GM18502 (cell line): ENCODE results near the gene CTCF.

Experiments
- ATAC-seq: cut with Tn5 transposase; IDR thresholded peaks from one replicate; pipeline ENCODE4 v1.9.1; 2021; ENCODE audit warnings: mild to moderate bottlenecking; ENCODE audit not compliant: unreplicated experiment, poor library complexity

Gene CTCF

DNA sequence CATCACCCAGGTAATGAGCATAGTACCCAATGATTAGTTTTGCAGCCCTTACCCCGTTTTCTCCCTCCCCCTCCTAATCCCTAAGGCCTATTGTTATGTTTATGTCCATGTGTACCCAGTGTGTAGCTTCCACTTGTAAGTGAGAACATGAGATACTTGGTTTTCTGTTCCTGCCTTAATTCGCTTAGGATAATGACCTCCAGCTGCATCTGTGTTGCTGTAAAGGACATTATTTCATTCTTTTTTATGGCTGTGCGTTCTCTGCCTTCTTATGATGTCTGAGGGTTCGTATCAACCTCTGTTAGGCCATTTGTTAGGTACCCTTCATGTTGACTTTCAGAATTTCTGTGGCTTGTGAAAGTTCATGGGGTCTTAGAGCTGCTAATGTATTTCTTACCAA lies 31.0 kb downstream of the CTCF start:
- no peak for ATAC-seq

DNA sequence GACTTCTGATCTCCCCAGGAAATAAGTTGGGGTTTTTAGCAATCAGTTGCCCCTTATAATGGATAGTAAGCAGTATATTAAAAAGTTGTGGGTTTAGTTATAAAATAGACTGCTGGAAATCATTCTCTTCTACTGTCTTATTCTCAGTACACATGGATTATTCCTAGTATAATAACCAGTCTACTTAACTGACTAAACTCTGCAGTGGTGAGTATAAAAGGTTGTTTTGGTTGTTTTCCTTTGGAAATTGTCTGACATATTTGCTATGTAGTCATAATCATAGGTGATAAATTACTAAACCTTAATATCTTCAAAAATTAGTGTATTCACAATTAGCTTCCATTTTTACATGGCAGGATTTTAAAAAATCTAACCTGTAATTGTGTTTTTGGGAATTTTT lies 31.4 kb downstream of the CTCF start:
- no peak for ATAC-seq

DNA sequence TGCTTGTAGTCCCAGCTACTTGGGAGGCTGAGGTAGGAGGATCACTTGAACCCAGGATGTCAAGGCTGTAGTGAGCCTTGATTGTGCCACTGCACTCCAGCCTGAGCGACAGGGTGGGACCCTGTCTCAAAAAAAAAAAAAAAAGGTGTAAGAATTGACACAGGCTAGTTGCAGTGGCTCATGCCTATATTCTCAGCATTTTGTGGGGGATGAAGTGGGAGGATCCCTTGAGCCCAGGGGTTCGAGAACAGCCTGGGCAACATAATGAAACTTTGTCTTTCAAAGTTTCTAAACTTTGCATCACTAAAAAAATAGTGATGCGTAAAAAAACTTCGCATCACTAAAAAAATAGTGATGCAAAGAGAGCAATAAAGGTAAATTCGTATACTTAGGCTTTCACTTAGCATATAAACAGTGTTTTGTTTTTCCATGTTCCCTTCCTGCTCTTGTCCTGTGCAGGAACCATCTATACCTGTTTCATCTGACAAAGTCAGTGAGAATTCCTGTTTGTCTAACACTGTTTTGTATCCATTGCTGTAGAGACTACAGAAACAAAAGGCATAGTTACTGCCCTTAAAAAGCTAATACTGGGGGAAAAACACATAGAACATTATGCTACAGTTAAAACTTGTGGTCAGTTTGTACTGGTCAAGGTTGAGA lies 32.1 kb downstream of the CTCF start:
- no peak for ATAC-seq

DNA sequence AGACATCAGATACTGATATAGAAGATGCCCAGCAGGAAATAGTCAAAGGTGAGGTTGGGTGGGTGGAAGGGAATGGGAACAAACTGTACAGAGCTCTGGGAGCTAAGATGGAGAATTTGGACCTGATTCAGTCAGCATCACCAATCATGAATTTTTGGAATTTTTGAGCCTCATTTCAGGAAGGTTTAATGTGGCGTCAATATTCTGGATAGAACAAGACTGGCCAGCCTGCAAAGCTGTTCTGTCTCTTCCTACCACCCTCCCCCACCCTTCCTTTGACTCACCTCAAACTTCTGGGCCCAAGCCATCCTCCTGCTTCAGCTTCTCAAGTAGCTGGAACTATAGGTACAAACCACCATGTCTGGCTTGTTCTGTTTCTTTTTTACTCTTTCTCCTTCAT lies 32.6 kb downstream of the CTCF start:
- ATAC-seq = no peak

DNA sequence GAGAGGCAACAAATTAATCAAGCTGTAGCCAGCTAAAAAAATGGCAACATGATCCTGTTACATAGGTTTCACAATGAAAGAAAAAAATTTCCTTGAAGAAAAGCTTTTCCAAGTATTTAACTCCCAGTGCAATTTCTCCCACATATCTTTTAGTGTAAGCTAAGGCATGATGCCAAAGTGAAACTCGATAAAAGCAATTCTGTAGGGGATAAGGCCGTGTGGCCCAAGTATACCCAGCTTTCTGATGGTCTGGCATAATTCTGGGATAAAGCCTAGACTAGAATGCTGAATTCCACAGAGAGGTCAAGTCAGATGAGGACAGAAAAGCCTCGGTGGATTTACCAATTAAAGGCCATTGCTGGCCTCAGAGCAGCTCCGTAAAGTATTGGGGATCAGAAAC lies 36.2 kb downstream of the CTCF start:
- no peak for ATAC-seq

DNA sequence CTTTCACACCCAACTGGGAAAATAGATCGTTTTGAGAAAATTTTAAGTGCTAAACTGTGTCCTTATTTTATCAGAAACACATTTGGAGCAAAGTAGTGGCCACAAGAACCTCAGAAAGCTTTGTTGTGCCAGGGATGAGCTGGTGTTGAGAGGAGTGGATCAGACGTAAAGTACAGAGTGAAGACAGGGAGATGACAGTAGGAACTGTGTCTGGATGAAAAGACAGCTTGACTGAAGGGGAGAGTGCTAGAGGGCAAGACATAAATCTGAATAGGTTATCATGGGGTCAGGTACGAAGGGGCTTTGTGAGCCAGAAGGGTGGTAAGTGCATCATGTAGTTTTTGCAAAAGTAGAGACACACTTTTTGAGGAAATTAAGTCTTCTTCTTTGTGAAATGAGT lies 43.3 kb downstream of the CTCF start:
- no peak for ATAC-seq

DNA sequence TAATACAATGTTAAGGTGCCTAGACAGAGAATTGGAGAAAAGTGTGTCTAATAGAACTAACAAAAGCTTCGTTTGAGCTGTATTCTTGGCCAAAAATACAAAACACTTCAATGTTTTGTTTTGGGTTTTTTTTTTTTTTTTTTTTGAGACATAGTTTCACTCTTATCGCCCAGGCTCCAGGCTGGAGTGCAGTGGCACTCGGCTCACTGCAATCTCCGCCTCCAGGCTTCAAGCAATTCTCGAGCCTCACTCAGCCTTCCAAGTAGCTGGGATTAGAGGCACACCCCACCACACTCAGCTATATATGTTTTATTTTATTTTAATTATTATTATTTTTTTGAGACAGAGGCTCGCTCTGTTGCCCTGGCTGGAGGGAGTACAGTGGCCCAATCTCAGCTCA lies 44.3 kb downstream of the CTCF start:
- ATAC-seq = no peak

DNA sequence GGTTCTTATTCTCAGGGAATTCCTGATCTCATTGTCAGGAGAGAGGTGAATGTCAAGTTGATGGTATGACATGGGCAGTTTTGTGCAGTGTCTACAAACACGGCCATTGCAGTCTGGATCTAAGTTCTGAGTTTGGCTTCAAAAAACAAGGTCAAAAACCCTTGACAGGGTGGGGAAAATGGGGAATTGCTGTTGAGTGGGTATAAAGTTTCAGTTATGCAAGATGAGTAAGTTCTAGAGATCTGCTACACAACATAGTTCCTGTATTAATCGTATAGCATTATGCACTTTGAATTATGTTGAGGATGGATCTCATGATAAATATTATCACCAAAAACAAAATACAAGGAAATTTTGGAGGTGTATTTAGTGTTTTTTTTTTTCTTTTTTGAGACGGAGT lies 46.0 kb downstream of the CTCF start:
- no peak for ATAC-seq

DNA sequence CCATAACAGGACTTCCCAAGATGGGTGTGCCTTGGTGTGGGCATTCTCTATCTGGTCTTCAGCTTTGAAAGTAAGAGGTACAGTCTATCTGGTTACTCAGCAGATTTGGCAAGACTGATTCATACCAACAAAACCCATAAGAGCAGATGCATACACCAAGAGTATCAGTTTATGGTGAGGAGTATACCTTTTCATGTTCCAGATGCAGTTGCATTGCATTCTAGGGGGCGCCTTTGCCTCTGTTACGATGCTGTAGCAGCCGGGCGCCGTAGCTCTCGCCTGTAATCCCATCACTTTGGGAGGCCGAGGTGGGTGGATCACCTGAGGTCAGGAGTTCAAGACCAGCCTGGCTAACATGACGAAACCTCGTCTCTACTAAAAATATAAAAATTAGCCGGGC lies 51.5 kb downstream of the CTCF start:
- ATAC-seq = no peak

DNA sequence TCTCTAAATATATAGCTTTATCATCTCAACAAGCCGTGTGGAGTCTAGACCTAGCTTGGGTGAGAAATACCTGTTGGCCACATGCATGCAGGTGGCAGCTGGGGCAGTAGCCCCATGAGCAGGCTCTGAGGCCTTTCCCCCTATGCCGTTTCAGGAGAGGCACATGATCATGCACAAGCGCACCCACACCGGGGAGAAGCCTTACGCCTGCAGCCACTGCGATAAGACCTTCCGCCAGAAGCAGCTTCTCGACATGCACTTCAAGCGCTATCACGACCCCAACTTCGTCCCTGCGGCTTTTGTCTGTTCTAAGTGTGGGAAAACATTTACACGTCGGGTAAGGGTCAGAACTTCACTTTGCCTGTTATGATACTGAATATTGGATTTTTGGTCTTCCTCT lies 65.9 kb downstream of the CTCF start:
- ATAC-seq = no peak

DNA sequence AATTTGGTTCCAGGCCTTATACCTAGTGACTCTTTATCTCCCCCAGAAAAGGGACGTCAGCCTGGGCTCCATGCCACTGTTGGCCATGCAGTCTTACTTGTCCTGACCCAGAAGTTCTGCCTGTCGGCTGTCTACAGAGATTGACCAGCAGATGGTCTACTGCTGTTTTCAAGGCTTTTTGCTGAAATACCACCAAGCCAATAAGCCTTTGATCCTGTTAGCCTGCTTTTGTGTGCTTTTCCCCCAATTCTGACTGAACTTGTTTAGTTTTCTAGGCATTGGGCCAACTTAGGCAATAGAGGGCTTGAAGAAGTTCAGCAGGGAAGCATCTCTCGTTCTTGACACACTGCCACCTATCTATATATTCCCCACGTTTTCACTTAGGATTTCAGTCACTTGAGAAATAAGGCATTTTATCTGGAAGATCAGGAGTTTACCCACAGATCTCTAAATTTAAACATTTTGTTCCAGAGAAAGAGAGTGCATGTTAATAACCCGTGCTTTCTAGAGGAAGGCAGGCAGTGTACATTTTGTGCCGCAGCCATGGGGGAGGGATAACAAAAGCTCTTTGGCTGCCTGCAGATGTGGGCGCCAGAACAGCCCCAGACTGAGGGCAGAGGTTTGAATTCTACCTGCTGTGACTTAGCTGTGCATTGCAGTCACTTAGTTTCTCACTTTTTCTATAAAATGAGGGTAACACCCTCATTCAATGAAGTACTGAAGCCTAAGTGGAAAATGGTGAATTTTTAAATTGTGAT lies 70.3 kb downstream of the CTCF start:
- no peak for ATAC-seq

DNA sequence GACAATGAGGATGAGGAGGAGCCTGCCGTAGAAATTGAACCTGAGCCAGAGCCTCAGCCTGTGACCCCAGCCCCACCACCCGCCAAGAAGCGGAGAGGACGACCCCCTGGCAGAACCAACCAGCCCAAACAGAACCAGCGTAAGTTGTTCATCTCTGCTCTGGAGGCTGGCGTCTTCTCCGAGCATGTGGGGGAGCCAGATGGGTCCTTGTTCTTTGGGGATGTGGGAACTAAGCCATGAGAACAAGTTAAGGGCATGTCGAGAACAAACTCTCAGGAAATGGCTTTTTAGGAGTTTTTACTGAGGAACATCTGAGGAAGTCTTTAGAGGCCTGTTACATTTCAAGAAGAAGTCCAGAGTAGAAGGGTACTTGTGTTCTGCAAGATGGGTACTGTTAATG lies 74.4 kb downstream of the CTCF start:
- ATAC-seq = no peak

DNA sequence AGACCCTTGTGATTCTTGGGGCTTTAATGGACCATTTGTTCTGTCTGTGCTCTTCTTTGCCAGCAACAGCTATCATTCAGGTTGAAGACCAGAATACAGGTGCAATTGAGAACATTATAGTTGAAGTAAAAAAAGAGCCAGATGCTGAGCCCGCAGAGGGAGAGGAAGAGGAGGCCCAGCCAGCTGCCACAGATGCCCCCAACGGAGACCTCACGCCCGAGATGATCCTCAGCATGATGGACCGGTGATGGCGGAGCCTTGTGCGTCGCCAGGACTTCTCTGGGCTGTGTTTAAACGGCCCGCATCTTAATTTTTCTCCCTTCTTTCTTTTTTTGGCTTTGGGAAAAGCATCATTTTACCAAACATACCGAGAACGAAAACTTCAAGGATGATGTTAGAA lies 75.3 kb downstream of the CTCF start:
- ATAC-seq = no peak

DNA sequence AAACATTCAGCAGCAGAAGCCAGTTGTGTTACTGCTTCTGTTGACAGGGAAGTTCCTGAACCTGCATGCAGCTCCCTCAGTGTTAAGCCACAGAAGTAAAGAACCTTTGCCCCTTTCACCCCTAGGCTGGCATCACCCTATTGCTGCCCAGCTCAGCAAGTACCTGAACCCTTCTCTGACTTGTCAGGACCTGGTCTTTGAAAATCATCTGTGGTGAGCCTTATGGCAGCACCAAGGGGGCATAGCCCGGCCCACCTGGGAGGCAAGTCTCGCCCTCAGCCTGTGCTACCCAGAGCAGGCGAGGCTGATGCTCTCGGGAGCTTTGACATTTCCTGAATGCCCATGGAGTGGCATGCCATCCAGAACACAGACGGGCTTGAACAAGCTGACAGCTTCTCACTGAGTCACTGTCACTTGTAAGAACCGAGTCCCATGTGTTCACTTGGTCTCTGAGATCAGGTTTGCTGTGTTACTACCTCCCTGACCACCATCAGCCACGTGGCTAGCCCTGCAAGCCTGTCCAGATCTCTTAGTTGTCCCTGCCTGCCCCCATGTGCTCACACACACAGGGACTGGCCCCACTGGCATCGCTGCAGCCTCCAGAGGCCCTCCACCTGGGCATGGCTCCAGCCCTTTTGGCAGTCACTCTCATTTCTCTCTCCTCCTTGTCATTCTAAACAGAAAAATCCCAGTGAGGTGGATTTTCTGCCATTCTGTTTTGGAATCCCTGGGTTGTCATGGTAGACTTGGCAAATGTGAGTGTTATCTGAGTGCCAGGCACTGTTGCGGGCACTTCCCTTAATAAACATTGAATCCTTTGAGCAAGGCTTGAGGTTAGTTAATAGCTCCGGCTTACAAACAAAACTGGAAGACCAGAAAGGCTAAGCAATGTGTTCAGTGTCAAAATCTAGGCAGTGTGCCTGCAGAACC lies 79.7 kb downstream of the CTCF start:
- ATAC-seq = no peak

DNA sequence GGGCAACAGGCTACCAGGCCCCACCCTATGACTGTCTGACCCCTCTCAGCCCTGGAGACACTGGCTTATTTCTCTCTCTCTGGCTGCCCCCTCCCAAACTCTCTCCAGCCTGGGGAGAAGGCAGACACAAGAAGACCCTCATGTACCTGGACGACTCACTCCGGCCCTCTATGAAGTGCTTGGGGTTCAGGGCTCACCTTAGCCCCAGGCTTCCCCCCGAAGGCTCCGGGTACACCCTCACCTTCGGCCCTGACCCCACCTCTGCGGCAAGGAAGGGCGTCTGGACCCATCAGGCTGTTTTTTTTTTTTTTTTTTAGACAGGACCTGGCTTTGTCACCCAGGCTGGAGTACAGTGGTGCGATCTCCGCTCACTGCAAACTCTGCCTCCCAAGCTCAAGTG lies 81.7 kb downstream of the CTCF start:
- ATAC-seq = no peak

DNA sequence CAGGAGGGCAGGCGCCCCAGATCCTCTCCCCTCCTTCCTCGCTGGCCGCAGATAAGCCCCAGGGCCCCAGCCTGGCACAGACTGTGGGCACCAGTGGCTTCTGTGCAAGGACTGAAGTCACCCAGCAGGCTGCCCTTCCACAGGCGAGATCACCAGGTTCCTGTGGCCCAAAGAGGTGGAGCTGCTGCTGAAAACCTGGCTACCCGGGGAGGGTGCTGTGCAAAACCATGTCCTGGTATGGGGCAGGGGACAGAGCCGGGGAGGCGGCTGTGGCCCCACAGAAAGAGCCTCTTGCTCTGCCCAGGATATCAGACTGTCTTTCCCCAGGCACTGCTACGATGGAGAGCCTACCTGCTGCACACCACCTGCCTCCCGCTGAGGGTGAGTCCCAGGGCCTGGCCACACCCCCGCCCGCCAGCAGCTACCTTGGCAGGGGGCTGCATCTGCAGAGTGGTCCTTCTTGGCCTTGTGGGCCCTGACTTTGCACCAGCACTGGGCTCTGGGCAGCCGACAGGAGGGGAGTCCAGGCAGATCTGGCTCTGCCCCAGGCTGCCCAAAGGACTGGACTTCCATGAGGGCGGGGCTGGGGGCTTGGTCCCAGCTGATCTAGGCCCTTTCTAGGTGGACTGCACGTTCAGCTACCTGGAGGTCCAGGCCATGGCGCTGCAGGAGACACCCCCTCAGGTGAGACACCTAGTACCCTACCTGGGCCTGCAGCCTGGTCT lies 83.2 kb downstream of the CTCF start:
- no peak for ATAC-seq

DNA sequence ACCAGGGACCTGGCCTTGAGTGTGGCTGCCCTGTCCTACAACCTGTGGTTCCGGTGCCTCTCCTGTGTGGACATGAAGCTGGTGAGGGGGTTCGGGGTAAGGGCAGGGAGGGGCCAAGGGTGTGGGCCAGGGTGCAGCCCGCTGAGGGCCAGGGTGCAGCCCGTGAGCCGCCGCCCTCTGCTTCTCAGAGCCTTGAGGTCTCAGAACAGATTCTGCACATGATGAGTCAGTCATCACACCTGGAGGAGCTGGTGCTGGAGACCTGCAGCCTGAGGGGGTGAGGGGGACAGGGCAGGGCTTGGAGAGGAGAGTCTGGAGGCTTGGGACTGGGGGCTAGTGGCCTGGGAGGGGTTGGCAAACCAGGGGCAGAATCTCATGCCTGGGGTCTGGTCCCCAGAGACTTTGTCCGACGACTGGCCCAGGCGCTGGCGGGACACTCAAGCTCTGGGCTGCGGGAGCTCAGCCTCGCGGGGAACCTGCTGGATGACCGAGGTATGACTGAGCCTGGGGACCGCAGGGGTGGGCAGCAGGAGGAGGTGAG lies 84.9 kb downstream of the CTCF start:
- ATAC-seq = no peak

DNA sequence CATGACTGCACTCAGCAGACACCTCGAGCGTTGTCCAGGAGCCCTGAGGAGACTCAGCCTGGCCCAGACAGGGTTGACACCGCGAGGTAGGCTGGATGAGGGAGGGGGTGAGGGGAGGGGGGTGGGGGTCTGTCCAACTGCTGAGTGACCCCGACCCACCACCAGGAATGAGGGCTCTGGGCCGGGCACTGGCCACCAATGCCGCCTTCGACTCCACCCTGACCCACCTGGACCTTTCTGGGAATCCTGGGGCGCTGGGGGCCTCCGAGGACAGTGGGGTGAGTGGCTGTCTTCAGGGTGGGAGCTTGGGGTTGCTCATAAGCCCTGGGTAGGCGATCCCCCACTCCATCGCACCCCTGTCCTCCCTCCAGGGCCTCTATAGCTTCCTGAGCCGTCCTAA lies 85.4 kb downstream of the CTCF start:
- no peak for ATAC-seq

DNA sequence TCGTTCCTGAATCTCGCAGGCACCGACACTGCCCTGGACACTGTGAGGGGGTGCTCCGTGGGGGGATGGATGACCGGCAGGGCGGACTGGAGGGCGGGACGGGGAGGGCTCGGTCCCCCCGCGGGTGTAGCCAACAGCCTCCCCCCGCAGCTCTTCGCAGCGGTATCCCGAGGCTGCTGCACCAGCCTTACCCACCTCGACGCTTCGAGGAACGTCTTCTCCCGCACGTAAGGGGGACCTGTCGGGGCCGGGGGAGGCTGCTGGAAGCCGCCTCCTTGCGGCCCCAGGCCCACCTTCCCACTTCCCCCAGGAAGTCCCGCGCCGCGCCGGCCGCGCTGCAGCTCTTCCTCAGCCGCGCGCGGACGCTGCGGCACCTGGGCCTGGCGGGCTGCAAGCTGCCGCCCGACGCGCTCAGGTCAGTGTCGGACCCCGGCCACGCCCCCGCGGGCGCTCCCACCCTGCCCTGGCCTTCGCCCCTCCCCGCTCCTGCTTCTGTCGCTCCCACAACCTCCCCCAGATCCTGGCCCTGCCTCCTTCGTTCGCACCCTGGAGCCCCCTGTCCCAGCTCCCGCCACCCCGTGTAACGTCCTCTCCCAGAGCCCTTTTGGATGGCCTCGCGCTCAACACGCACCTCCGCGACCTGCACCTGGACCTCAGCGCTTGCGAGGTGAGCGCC lies 85.9 kb downstream of the CTCF start:
- ATAC-seq = no peak
